ENCODE measurements around the gene CLHC1. TPM values are rescaled to one million over a fixed set of nuclear protein-coding genes. Genes with fewer than 3 reads are reported as not detected.

The CLHC1 gene
- total and polyA plus RNA-seq, 2 donors (not counting 1 experiment from before 2014, with no cell fraction given): 2.0 to 12.8 TPM

DNA sequence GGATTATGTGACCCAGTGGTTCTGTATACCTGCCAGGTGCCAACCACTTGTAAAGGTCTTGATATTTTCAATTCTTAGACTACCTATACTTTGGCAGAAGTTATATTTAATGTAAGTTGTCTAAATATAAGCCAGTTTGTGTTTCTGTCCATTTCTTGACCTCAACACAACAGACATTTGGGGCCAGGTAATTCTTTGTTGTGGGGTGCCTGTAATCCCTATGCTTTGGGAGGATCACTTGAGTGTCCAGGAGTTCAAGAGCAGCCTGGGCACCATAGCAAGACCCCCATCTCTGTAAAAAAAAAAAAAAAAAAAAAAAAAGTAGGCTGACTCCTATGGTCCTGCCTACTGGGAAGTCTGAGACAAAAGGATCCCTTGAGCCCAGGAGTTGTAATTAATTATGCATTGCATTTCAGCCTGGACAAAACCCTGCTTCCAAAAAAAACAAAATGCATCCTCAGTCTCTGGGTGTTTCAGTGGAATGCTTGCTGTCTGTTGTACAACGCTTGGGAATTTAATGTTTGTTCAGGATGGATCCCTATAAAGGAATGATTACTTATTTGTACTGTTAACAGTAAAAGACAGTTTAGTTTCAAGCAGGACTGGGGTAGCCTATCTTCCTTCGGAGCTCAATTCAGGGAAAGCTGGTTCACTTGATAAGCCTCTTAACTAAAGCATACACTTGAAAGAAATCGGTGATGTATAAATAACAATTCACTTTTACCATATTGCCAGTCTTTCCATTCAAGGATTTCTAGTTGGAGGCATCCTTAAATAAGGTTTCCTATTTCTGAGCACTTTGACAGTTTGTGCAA, 3.8 kb upstream of the CLHC1 start:
- Mint-ChIP-seq H3K27me3 (no peaks in the 10 kb centered on the region), H3K4me1 (peaks cover 37% of the 10 kb centered on the region), H3K27ac (no peak overlapping the region), H3K4me3 (peak overlapping the region; percentile 14), H3K9me3 (ENCODE audit: insufficient read depth) (no peaks in the 10 kb centered on the region)
- H3K9ac ChIP-seq (ENCODE audit: low read length): no peak overlapping the region
- ChIA-PET CTCF (no interaction called here), POLR2A (no interaction called here)
- H2AFZ ChIP-seq (ENCODE audit: insufficient read depth, low read depth, low read length, poor library complexity, severe bottlenecking): no peak overlapping the region
- no peaks in the 10 kb centered on the region for H3K9me3 ChIP-seq (ENCODE audit: control extremely low read depth in 1 of 3, control insufficient read depth in 2 of 3, insufficient read depth in 1 of 3, low read length in 2 of 3)
- TF ChIP-seq, protein P1, sequence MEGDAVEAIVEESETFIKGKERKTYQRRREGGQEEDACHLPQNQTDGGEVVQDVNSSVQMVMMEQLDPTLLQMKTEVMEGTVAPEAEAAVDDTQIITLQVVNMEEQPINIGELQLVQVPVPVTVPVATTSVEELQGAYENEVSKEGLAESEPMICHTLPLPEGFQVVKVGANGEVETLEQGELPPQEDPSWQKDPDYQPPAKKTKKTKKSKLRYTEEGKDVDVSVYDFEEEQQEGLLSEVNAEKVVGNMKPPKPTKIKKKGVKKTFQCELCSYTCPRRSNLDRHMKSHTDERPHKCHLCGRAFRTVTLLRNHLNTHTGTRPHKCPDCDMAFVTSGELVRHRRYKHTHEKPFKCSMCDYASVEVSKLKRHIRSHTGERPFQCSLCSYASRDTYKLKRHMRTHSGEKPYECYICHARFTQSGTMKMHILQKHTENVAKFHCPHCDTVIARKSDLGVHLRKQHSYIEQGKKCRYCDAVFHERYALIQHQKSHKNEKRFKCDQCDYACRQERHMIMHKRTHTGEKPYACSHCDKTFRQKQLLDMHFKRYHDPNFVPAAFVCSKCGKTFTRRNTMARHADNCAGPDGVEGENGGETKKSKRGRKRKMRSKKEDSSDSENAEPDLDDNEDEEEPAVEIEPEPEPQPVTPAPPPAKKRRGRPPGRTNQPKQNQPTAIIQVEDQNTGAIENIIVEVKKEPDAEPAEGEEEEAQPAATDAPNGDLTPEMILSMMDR (IDR thresholded peaks at IDR 0.05): no peak
- TF ChIP-seq EZH2 (IDR thresholded peaks at IDR 0.05; ENCODE audit: borderline replicate concordance, insufficient read depth, low read depth, low read length, poor library complexity, severe bottlenecking): no peak
- no peaks in the 10 kb centered on the region for H3K27me3 ChIP-seq (replicated peaks in 1 of 4; ENCODE audit: control extremely low read depth in 1 of 4, control insufficient read depth in 3 of 4, insufficient read depth in 4 of 4, low read length in 3 of 4)
- H3K4me2 ChIP-seq (replicated peaks; ENCODE audit: low read depth, low read length, poor library complexity, severe bottlenecking): no peak overlapping the region
- H3K4me3 ChIP-seq (ENCODE audit: control extremely low read depth in 1 of 5, extremely low read depth in 1 of 5, insufficient read depth in 1 of 5, low read depth in 2 of 5, low read length in 4 of 5): no peak overlapping the region
- WGBS (ENCODE audit: insufficient coverage): no CpG with 5 or more reads among the region's 3 CpGs
- H3K36me3 ChIP-seq (replicated peaks in 1 of 2; ENCODE audit: control extremely low read depth in 1 of 2, control insufficient read depth in 1 of 2, extremely low read depth in 1 of 2, insufficient read depth in 2 of 2, low read length in 1 of 2): peaks cover 0 to 57% of the 10 kb centered on the region in 2 experiments
- peaks cover 17 to 28% of the 10 kb centered on the region in 2 donors for H3K4me1 ChIP-seq (ENCODE audit: control insufficient read depth in 2 of 2, insufficient read depth in 2 of 2, low read length in 2 of 2)
- H4K20me1 ChIP-seq (ENCODE audit: control insufficient read depth, insufficient read depth, low read length, poor library complexity, severe bottlenecking): peaks cover 15% of the 10 kb centered on the region
- ATAC-seq (ENCODE audit: low read depth) (no peak), DNase-seq (no peak)
- H3K27ac ChIP-seq (ENCODE audit: low read length in 2 of 2): no peak overlapping the region
- peaks cover 28% of the 10 kb centered on the region for H3K79me2 ChIP-seq (ENCODE audit: control insufficient read depth, insufficient read depth, low read length)
- intact Hi-C loops (cut with micrococcal nuclease): no loop called here

DNA sequence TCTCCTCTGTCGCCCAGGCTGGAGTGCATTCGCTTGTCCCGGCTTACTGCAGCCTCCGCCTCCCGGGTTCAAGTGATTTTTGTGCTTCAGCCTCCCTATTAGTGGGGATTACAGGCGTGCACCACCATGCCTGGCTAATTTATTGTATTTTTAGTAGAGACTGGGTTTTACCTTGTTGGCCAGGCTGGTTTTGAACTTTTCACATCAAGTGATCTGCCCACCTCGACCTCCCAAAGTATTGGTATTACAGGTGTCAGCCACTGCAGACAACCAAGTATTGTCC, 1.5 kb upstream of the CLHC1 start:
- no peaks in the 10 kb centered on the region for H3K27me3 ChIP-seq (replicated peaks in 1 of 4; ENCODE audit: control extremely low read depth in 1 of 4, control insufficient read depth in 3 of 4, insufficient read depth in 4 of 4, low read length in 3 of 4)
- TF ChIP-seq, protein P1 (IDR thresholded peaks at IDR 0.05): no peak
- no peak for TF ChIP-seq EZH2 (IDR thresholded peaks at IDR 0.05; ENCODE audit: borderline replicate concordance, insufficient read depth, low read depth, low read length, poor library complexity, severe bottlenecking)
- ATAC-seq (ENCODE audit: low read depth) (no peak), DNase-seq (no peak)
- H4K20me1 ChIP-seq (ENCODE audit: control insufficient read depth, insufficient read depth, low read length, poor library complexity, severe bottlenecking): peaks cover 15% of the 10 kb centered on the region
- peak overlapping the region; percentile 99 for H3K9ac ChIP-seq (ENCODE audit: low read length)
- no peaks in the 10 kb centered on the region for H3K9me3 ChIP-seq (ENCODE audit: control extremely low read depth in 1 of 3, control insufficient read depth in 2 of 3, insufficient read depth in 1 of 3, low read length in 2 of 3)
- intact Hi-C loops (cut with micrococcal nuclease): loop anchor here (2.0 to 5.0 kb wide), 3 partner anchors 184 to 661 kb away; partner anchors contain the start of gene CCDC88A
- 61% methylated on average over 4 of the region's 7 CpGs for WGBS (ENCODE audit: insufficient coverage)
- H3K36me3 ChIP-seq (replicated peaks in 1 of 2; ENCODE audit: control extremely low read depth in 1 of 2, control insufficient read depth in 1 of 2, extremely low read depth in 1 of 2, insufficient read depth in 2 of 2, low read length in 1 of 2): peaks cover 0 to 40% of the 10 kb centered on the region in 2 experiments
- H3K4me1 ChIP-seq (ENCODE audit: control insufficient read depth in 2 of 2, insufficient read depth in 2 of 2, low read length in 2 of 2): peaks cover 17 to 28% of the 10 kb centered on the region in 2 donors
- H3K4me2 ChIP-seq (replicated peaks; ENCODE audit: low read depth, low read length, poor library complexity, severe bottlenecking): peak overlapping the region; percentile 87
- peak overlapping the region; percentile 95 to 98 for H3K27ac ChIP-seq (ENCODE audit: low read length in 2 of 2)
- ChIA-PET POLR2A (no interaction called here), CTCF (no interaction called here)
- Mint-ChIP-seq H3K4me3 (peak overlapping the region; percentile 94), H3K9me3 (ENCODE audit: insufficient read depth) (no peaks in the 10 kb centered on the region), H3K4me1 (peaks cover 43% of the 10 kb centered on the region), H3K27ac (peak overlapping the region; percentile 99), H3K27me3 (no peaks in the 10 kb centered on the region)
- no peak overlapping the region for H2AFZ ChIP-seq (ENCODE audit: insufficient read depth, low read depth, low read length, poor library complexity, severe bottlenecking)
- H3K4me3 ChIP-seq (ENCODE audit: control extremely low read depth in 1 of 5, extremely low read depth in 1 of 5, insufficient read depth in 1 of 5, low read depth in 2 of 5, low read length in 4 of 5): peak overlapping the region; percentile 72 to 98 (median 94)
- peaks cover 32% of the 10 kb centered on the region for H3K79me2 ChIP-seq (ENCODE audit: control insufficient read depth, insufficient read depth, low read length)

Data from B cell (primary cell).